Endothelial cell of umbilical vein (primary cell): ENCODE measurements around the gene CDC25C. TPM values are rescaled to one million over a fixed set of nuclear protein-coding genes. Genes with fewer than 3 reads are reported as not detected.

Experiments used
- BruUV-seq: library from RNA; stranded (reverse); fragments of 400-500 nt; replicated peaks from 2 replicates; lab custom pipeline; 2021; lab: Mats Ljungman, UMichigan
- CTCF ChIA-PET: fragments of 300-600, 350-600 bp; sonication (Branson Sonifier 250); formaldehyde crosslinking; loops from one replicate; lab custom pipeline; 2021; ENCODE audit warnings: antibody characterized with exemption, inconsistent platforms; lab: Charles Lee
- POLR2A ChIA-PET: fragments of 300-600, 350-600 bp; sonication (Branson Sonifier 250); formaldehyde crosslinking; loops from one replicate; lab custom pipeline; 2021; ENCODE audit warnings: antibody characterized with exemption, inconsistent platforms; lab: Charles Lee
- DNase-seq: peaks from one replicate; pipeline ENCODE4 v3.0.0-alpha.2; 2011; ENCODE audit warnings: low read depth, low spot score
- FAIRE-seq: peaks from 2 replicates; lab custom pipeline; 2011; peaks lifted over from hg19 to GRCh38; lab: Jason Lieb, UNC
- H2AFZ ChIP-seq: 2 replicates; pipeline ENCODE4 v1.6.0; 2012; ENCODE audit warnings: low read depth, low read length, control low read depth, inconsistent platforms
- H3K27ac ChIP-seq: 2 replicates; pipeline ENCODE4 v1.5.1; 2011; ENCODE audit warnings: low read depth, mild to moderate bottlenecking, control low read depth, low read length, moderate library complexity; ENCODE audit not compliant: insufficient read depth
- H3K27me3 ChIP-seq, 2 experiments: 2 replicates each; pipeline versions ENCODE4 v1.6.0 to v1.6.1; 2011; ENCODE audit warnings: low read length in 2 of 2, mixed read lengths in 1 of 2; ENCODE audit not compliant: control insufficient read depth in 2 of 2, insufficient read depth in 2 of 2
- H3K36me3 ChIP-seq, 2 experiments: 2 replicates in 1 of 2; 3 replicates in 1 of 2; pipeline ENCODE4 v1.5.1; 2011; ENCODE audit warnings: low read length in 2 of 2, mild to moderate bottlenecking in 1 of 2, moderate library complexity in 1 of 2; ENCODE audit not compliant: control insufficient read depth in 2 of 2, insufficient read depth in 2 of 2; ENCODE audit errors: extremely low read depth in 1 of 2
- H3K4me1 ChIP-seq: 3 replicates; pipeline ENCODE4 v1.5.1; 2011; ENCODE audit warnings: mild to moderate bottlenecking, low read length; ENCODE audit not compliant: control insufficient read depth, insufficient read depth; ENCODE audit errors: extremely low read depth
- H3K4me2 ChIP-seq: 2 replicates; pipeline ENCODE4 v1.6.1; 2011; ENCODE audit warnings: low read length, control low read depth, mixed read lengths; ENCODE audit not compliant: insufficient read depth
- H3K4me3 ChIP-seq, 3 experiments: fragments of 200-600 bp in 1 of 3; sonication (generic), shearing (Covaris generic) in 1 of 3; replicated peaks in 1 of 3; 2 replicates each; pipeline ENCODE4 v1.5.1; 2011 to 2016; ENCODE audit warnings: control low read depth in 3 of 3, low read length in 3 of 3, mild to moderate bottlenecking in 2 of 3, inconsistent platforms in 1 of 3, low read depth in 1 of 3, moderate library complexity in 1 of 3; ENCODE audit not compliant: insufficient read depth in 1 of 3
- H3K79me2 ChIP-seq: 2 replicates; pipeline ENCODE4 v1.6.0; 2012; ENCODE audit warnings: low read length, inconsistent platforms; ENCODE audit not compliant: control insufficient read depth, insufficient read depth
- H3K9ac ChIP-seq: replicated peaks from 2 replicates; pipeline ENCODE3; 2011; ENCODE audit warnings: low read length, control low read depth; ENCODE audit not compliant: insufficient read depth; ENCODE audit errors: extremely low read depth
- H3K9me1 ChIP-seq: replicated peaks from 3 replicates; pipeline ENCODE4 v1.6.0; 2011; ENCODE audit warnings: mild to moderate bottlenecking, low read length; ENCODE audit not compliant: control insufficient read depth, insufficient read depth; ENCODE audit errors: extremely low read depth
- H3K9me3 ChIP-seq: replicated peaks from 2 replicates; pipeline ENCODE4 v1.5.1; 2012; ENCODE audit warnings: low read length, inconsistent platforms; ENCODE audit not compliant: control insufficient read depth, insufficient read depth
- H4K20me1 ChIP-seq: replicated peaks from 2 replicates; pipeline ENCODE3; 2011; ENCODE audit warnings: mild to moderate bottlenecking, low read length; ENCODE audit not compliant: control insufficient read depth, insufficient read depth; ENCODE audit errors: extremely low read depth
- CTCF ChIP-seq, 2 donors: IDR thresholded peaks; 1 replicate in 1 of 2; 2 replicates in 1 of 2; pipeline ENCODE4 v1.5.1; 2011; ENCODE audit warnings: low read length in 2 of 2, mild to moderate bottlenecking in 2 of 2, moderate library complexity in 2 of 2, control low read depth in 1 of 2, inconsistent platforms in 1 of 2, low read depth in 1 of 2; ENCODE audit not compliant: insufficient read depth in 1 of 2; ENCODE audit errors: extremely low read depth in 1 of 2
- EZH2 ChIP-seq: IDR thresholded peaks from 2 replicates; pipeline ENCODE4 v1.6.1; 2012; ENCODE audit warnings: borderline replicate concordance, low read depth, mild to moderate bottlenecking, moderate library complexity, low read length, inconsistent platforms; ENCODE audit not compliant: severe bottlenecking
- FOS ChIP-seq: IDR thresholded peaks from 2 replicates; pipeline ENCODE4 v1.6.1; 2011; ENCODE audit warnings: mild to moderate bottlenecking, low read length, moderate library complexity, borderline replicate concordance; ENCODE audit not compliant: insufficient read depth
- GATA2 ChIP-seq: IDR thresholded peaks from 2 replicates; pipeline ENCODE4 v1.7.0; 2011; ENCODE audit warnings: low read depth, mild to moderate bottlenecking, moderate library complexity, mixed read lengths, low read length; ENCODE audit not compliant: insufficient read length, insufficient read depth
- JUN ChIP-seq: IDR thresholded peaks from 2 replicates; pipeline ENCODE4 v1.6.1; 2011; ENCODE audit warnings: borderline replicate concordance, low read depth; ENCODE audit not compliant: insufficient read length, insufficient read depth
- MYC ChIP-seq: IDR thresholded peaks from one replicate; pipeline ENCODE4 v1.6.1; 2011; ENCODE audit warnings: mild to moderate bottlenecking, low read depth, low read length
- POLR2A ChIP-seq: IDR thresholded peaks from 2 replicates; pipeline ENCODE4 v1.6.1; 2012; ENCODE audit warnings: low read depth, mild to moderate bottlenecking, control low read depth, low read length
- POLR2AphosphoS5 ChIP-seq: IDR thresholded peaks from 2 replicates; pipeline ENCODE4 v1.6.1; 2012; ENCODE audit warnings: low read depth, mild to moderate bottlenecking, control low read depth, low read length, moderate library complexity; ENCODE audit not compliant: insufficient read depth
- dilution Hi-C: fragments of 300-500 bp; cut with MboI; formaldehyde crosslinking; loops from one replicate; pipeline ENCODE4 v1.15.0; 2019; ENCODE audit warnings: low sequenced_read_pairs; ENCODE audit not compliant: extremely low pct_ligation_motif_present
- intact Hi-C: fragments of 100-400 bp; cut with micrococcal nuclease; formaldehyde crosslinking; loops from one replicate; pipeline ENCODE4 v1.10.0; 2022
- polyA plus RNA-seq, 4 experiments: library from polyadenylated mRNA; depleted of rRNA in 3 of 4; stranded (reverse) in 3 of 4; unstranded in 1 of 4; fragments of >200 nt; gene quantifications; 2 replicates each; pipeline versions ENCODE4 v1.2.1 to v1.2.3, GENCODE V29; 2011 to 2012; ENCODE audit warnings: missing spikeins in 1 of 4
- total RNA-seq: library from RNA; stranded (reverse); gene quantifications from 2 replicates; pipeline ENCODE4 v1.2.3, GENCODE V29; 2021
- TF ChIP-seq, protein P1 (sequence below): IDR thresholded peaks from 2 replicates; pipeline ENCODE4 v1.6.1; 2011; ENCODE audit not compliant: insufficient read depth, insufficient read length

Gene CDC25C
- total and polyA plus RNA-seq, 2 donors (not counting 3 experiments of a cell fraction or from before 2014, with no cell fraction given): 8.1 to 13.6 TPM

DNA sequence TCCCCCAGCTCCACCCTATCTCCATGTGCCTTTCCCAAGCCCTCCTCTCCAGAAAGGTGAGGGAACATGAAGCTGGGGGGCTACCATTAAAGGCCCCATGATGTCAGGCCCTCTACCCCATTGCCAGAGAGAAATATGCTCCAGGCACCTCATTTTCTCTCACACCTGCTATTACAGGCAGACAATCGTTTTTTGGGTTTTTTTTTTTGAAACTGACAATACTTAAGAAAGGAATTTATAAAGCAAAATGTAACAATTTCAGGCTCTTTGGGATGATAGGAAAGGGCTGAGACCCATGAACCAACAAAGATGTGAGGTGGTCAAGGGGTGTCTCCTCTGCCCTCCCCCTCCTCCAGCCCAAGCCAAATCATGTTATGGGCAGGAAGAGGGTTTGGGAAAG, 55.7 kb downstream of the CDC25C start:
- intact Hi-C loops: no loop called here
- H3K79me2 ChIP-seq: no peaks in the 10 kb centered on the region
- no peak overlapping the region for H3K9ac ChIP-seq
- H3K27me3 ChIP-seq: peaks cover 0 to 4% of the 10 kb centered on the region in 2 experiments
- POLR2A ChIA-PET: no interaction called here
- no peak overlapping the region for H3K4me2 ChIP-seq
- H2AFZ ChIP-seq: no peak overlapping the region
- TF ChIP-seq, protein P1, sequence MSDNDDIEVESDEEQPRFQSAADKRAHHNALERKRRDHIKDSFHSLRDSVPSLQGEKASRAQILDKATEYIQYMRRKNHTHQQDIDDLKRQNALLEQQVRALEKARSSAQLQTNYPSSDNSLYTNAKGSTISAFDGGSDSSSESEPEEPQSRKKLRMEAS: no peak
- no peak for TF ChIP-seq FOS
- no peak for TF ChIP-seq CTCF (IDR thresholded peaks at IDR 0.05; ENCODE audit: extremely low read depth in 1 of 2, insufficient read depth in 1 of 2, low read depth in 1 of 2, low read length in 2 of 2)
- TF ChIP-seq JUN: no peak
- TF ChIP-seq POLR2A: no peak
- TF ChIP-seq EZH2: no peak
- TF ChIP-seq MYC: no peak
- no peak for TF ChIP-seq GATA2
- TF ChIP-seq POLR2AphosphoS5: no peak
- H3K9me1 ChIP-seq: no peaks in the 10 kb centered on the region
- H3K27ac ChIP-seq: no peak overlapping the region
- no peaks in the 10 kb centered on the region for H3K9me3 ChIP-seq
- no peak for FAIRE-seq
- H4K20me1 ChIP-seq: no peaks in the 10 kb centered on the region
- no peaks in the 10 kb centered on the region for H3K4me1 ChIP-seq
- H3K4me3 ChIP-seq: no peak overlapping the region
- DNase-seq: no peak
- H3K36me3 ChIP-seq: no peaks in the 10 kb centered on the region
- no TSS peak for BruUV-seq
- CTCF ChIA-PET: interaction anchor here (1.7 to 1.8 kb wide), 2 partner anchors 12 to 53 kb away, joined by 5 to 6 read pairs; no protein-coding TSS in a partner anchor
- dilution Hi-C loops: no loop called here
